Astrocyte (in vitro differentiated cells and primary cell): ENCODE data around the gene DOC2A. TPM values are rescaled to one million over a fixed set of nuclear protein-coding genes. Genes with fewer than 3 reads are reported as not detected.
"Not testable (repeated sequence)": the region's sequence is repeated elsewhere in the genome, so short reads cannot be mapped to it uniquely, and the experiment has no call there.

Source experiments
- DNase-seq: peaks from one replicate; pipeline ENCODE4 v3.0.0-alpha.2; 2010; ENCODE audit warnings: low read depth
- FAIRE-seq: peaks from 2 replicates; lab custom pipeline; 2011; peaks lifted over from hg19 to GRCh38; lab: Jason Lieb, UNC
- H2AFZ ChIP-seq: 2 replicates; pipeline ENCODE4 v1.6.0; 2012; ENCODE audit warnings: low read depth, low read length, inconsistent platforms
- H3K27ac ChIP-seq: 2 replicates; pipeline ENCODE4 v1.5.1; 2011; ENCODE audit warnings: low read depth, low read length, inconsistent platforms
- H3K27me3 ChIP-seq: 2 replicates; pipeline ENCODE4 v1.6.0; 2011; ENCODE audit warnings: low read length, inconsistent platforms; ENCODE audit not compliant: insufficient read depth
- H3K36me3 ChIP-seq: 2 replicates; pipeline ENCODE4 v1.5.1; 2011; ENCODE audit warnings: low read length, inconsistent platforms; ENCODE audit not compliant: insufficient read depth
- H3K4me1 ChIP-seq: 2 replicates; pipeline ENCODE4 v1.5.1; 2011; ENCODE audit warnings: low read length, inconsistent platforms; ENCODE audit not compliant: insufficient read depth
- H3K4me2 ChIP-seq: 2 replicates; pipeline ENCODE4 v1.6.0; 2012; ENCODE audit warnings: low read length, inconsistent platforms
- H3K4me3 ChIP-seq: 2 replicates; pipeline ENCODE4 v1.5.1; 2011; ENCODE audit warnings: low read depth, mild to moderate bottlenecking, low read length, inconsistent platforms; ENCODE audit not compliant: insufficient read depth
- H3K79me2 ChIP-seq: 2 replicates; pipeline ENCODE4 v1.6.0; 2012; ENCODE audit warnings: mild to moderate bottlenecking, low read length, inconsistent platforms; ENCODE audit not compliant: insufficient read depth
- H3K9ac ChIP-seq: 2 replicates; pipeline ENCODE4 v1.6.0; 2012; ENCODE audit warnings: mild to moderate bottlenecking, low read length, inconsistent platforms
- H3K9me3 ChIP-seq: 2 replicates; pipeline ENCODE4 v1.5.1; 2012; ENCODE audit warnings: low read depth, mild to moderate bottlenecking, low read length, inconsistent platforms; ENCODE audit not compliant: insufficient read depth
- H4K20me1 ChIP-seq: 2 replicates; pipeline ENCODE4 v1.6.0; 2012; ENCODE audit warnings: low read length, inconsistent platforms; ENCODE audit not compliant: insufficient read depth
- H3K27ac Mint-ChIP-seq: one replicate; pipeline ENCODE4 v1.8.0; 2021; ENCODE audit warnings: mild to moderate bottlenecking, mixed read lengths; ENCODE audit not compliant: unreplicated experiment
- H3K27me3 Mint-ChIP-seq: one replicate; pipeline ENCODE4 v1.8.0; 2021; ENCODE audit warnings: low read depth, mixed read lengths; ENCODE audit not compliant: unreplicated experiment
- H3K36me3 Mint-ChIP-seq: one replicate; pipeline ENCODE4 v1.8.0; 2021; ENCODE audit warnings: low read depth, mixed read lengths; ENCODE audit not compliant: unreplicated experiment
- H3K4me1 Mint-ChIP-seq: one replicate; pipeline ENCODE4 v1.8.0; 2021; ENCODE audit warnings: low read depth, mixed read lengths; ENCODE audit not compliant: unreplicated experiment
- H3K4me3 Mint-ChIP-seq: one replicate; pipeline ENCODE4 v1.8.0; 2021; ENCODE audit warnings: mild to moderate bottlenecking, moderate library complexity, mixed read lengths; ENCODE audit not compliant: unreplicated experiment
- H3K9me3 Mint-ChIP-seq: one replicate; pipeline ENCODE4 v1.8.0; 2021; ENCODE audit warnings: mild to moderate bottlenecking, mixed read lengths; ENCODE audit not compliant: unreplicated experiment
- CTCF ChIP-seq: IDR thresholded peaks from 2 replicates; pipeline ENCODE4 v1.5.1; 2011; ENCODE audit warnings: low read depth, mild to moderate bottlenecking, inconsistent platforms, low read length, moderate library complexity; ENCODE audit not compliant: insufficient read depth
- EZH2 ChIP-seq: IDR thresholded peaks from 2 replicates; pipeline ENCODE4 v1.6.1; 2012; ENCODE audit warnings: mild to moderate bottlenecking, low read length, inconsistent platforms; ENCODE audit not compliant: insufficient read depth
- total RNA-seq: library from RNA; stranded (reverse); gene quantifications from 2 replicates; pipeline ENCODE4 v1.2.1, GENCODE V29; 2021

Gene DOC2A
- total RNA-seq, 1 donor from 2014 or later = 0.89 TPM

GRCh38 chr16:30046588-30046987 lies 35.8 kb upstream of the DOC2A start:
- no peak overlapping the region for H3K27ac ChIP-seq
- peaks cover under 1% of the 10 kb centered on the region for H3K4me1 ChIP-seq
- H3K4me2 ChIP-seq = no peak overlapping the region
- H3K27me3 Mint-ChIP-seq = peaks cover 11% of the 10 kb centered on the region
- H3K36me3 ChIP-seq = no peaks in the 10 kb centered on the region
- H3K79me2 ChIP-seq = no peaks in the 10 kb centered on the region
- TF ChIP-seq CTCF = no peak
- TF ChIP-seq EZH2 = no peak
- H3K9me3 Mint-ChIP-seq = peaks cover 1% of the 10 kb centered on the region
- no peaks in the 10 kb centered on the region for H3K27me3 ChIP-seq
- H3K4me3 ChIP-seq = no peak overlapping the region
- no peaks in the 10 kb centered on the region for H3K9me3 ChIP-seq
- FAIRE-seq (no peak), DNase-seq (no peak)
- H3K4me3 Mint-ChIP-seq = no peak overlapping the region
- H2AFZ ChIP-seq = no peak overlapping the region
- H3K27ac Mint-ChIP-seq = no peak overlapping the region
- no peak overlapping the region for H3K9ac ChIP-seq
- no peaks in the 10 kb centered on the region for H3K36me3 Mint-ChIP-seq
- H3K4me1 Mint-ChIP-seq = peaks cover 3% of the 10 kb centered on the region
- no peaks in the 10 kb centered on the region for H4K20me1 ChIP-seq

- no peak overlapping the region for H3K9ac ChIP-seq
- TF ChIP-seq CTCF (no peak), EZH2 (no peak)
- DNase-seq (no peak), FAIRE-seq (no peak)
- no peaks in the 10 kb centered on the region for H3K79me2 ChIP-seq
- no peaks in the 10 kb centered on the region for H4K20me1 ChIP-seq
- H3K4me3 ChIP-seq = no peak overlapping the region
- Mint-ChIP-seq H3K27ac (no peak overlapping the region), H3K4me3 (no peak overlapping the region), H3K36me3 (no peaks in the 10 kb centered on the region), H3K9me3 (peaks cover 1% of the 10 kb centered on the region), H3K4me1 (peaks cover 2% of the 10 kb centered on the region), H3K27me3 (peaks cover 11% of the 10 kb centered on the region)
- no peaks in the 10 kb centered on the region for H3K36me3 ChIP-seq
- H3K27me3 ChIP-seq = no peaks in the 10 kb centered on the region
- H3K27ac ChIP-seq = no peak overlapping the region
- H3K4me2 ChIP-seq = no peak overlapping the region
- no peaks in the 10 kb centered on the region for H3K4me1 ChIP-seq
- no peaks in the 10 kb centered on the region for H3K9me3 ChIP-seq
- H2AFZ ChIP-seq = no peak overlapping the region
Measured at GRCh38 chr16:30046178-30046577, 35.4 kb upstream of the DOC2A start.

GRCh38 chr16:30041841-30042240 lies 31.0 kb upstream of the DOC2A start:
- Histone ChIP-seq H3K4me2 (no peak overlapping the region), H2AFZ (no peak overlapping the region), H3K36me3 (no peaks in the 10 kb centered on the region), H3K4me1 (no peaks in the 10 kb centered on the region), H4K20me1 (no peaks in the 10 kb centered on the region), H3K27me3 (peaks cover 2% of the 10 kb centered on the region), H3K27ac (no peak overlapping the region), H3K9ac (no peak overlapping the region), H3K4me3 (no peak overlapping the region), H3K79me2 (no peaks in the 10 kb centered on the region), H3K9me3 (no peaks in the 10 kb centered on the region)
- no peaks in the 10 kb centered on the region for H3K36me3 Mint-ChIP-seq
- H3K9me3 Mint-ChIP-seq = peaks cover 1% of the 10 kb centered on the region
- H3K4me1 Mint-ChIP-seq = no peaks in the 10 kb centered on the region
- no peak for DNase-seq
- no peak for FAIRE-seq
- peaks cover 14% of the 10 kb centered on the region for H3K27me3 Mint-ChIP-seq
- H3K27ac Mint-ChIP-seq = no peak overlapping the region
- TF ChIP-seq CTCF = peak; percentile 43
- TF ChIP-seq EZH2 = no peak
- no peak overlapping the region for H3K4me3 Mint-ChIP-seq

- H3K27me3 Mint-ChIP-seq = peaks cover 18% of the 10 kb centered on the region
- not testable (repeated sequence) for H3K79me2 ChIP-seq, H3K36me3 ChIP-seq, H2AFZ ChIP-seq, H3K9me3 ChIP-seq, H3K4me1 ChIP-seq, H3K27ac ChIP-seq, H3K27ac Mint-ChIP-seq, H3K27me3 ChIP-seq, H3K4me3 ChIP-seq, H3K36me3 Mint-ChIP-seq, H3K9ac ChIP-seq, H3K4me2 ChIP-seq, H4K20me1 ChIP-seq, H3K4me3 Mint-ChIP-seq, FAIRE-seq, H3K4me1 Mint-ChIP-seq, DNase-seq, H3K9me3 Mint-ChIP-seq
Measured at GRCh38 chr16:30040690-30041089, 29.9 kb upstream of the DOC2A start.
